ENCODE data around the gene AMIGO3.

Gene AMIGO3

GRCh38 chr3:49717959-49718857, 1.3 kb downstream of the AMIGO3 start:
- ChIA-PET POLR2A (interaction anchor here (0.7 kb wide), 1 partner anchor 134 kb away, joined by 4 read pairs; no protein-coding TSS in a partner anchor), CTCF (interaction anchor here (0.8 to 6.4 kb wide), 8 partner anchors 12 to 178 kb away, joined by 3 to 37 read pairs (median 3); partner anchors contain the start of genes MST1 and RNF123)
- no peak for DNase-seq (ENCODE audit: extremely low spot score)
- no peak for TF ChIP-seq CTCF (IDR thresholded peaks at IDR 0.05; ENCODE audit: control extremely low read depth, extremely low read depth, low read depth, missing control alignments)

GRCh38 chr3:49717211-49717958, 2.1 kb downstream of the AMIGO3 start:
- ChIA-PET POLR2A (interaction anchor here (0.7 kb wide), 1 partner anchor 135 kb away, joined by 4 read pairs; no protein-coding TSS in a partner anchor), CTCF (interaction anchor here (2.1 to 6.4 kb wide), 2 partner anchors 11 to 15 kb away, joined by 7 to 37 read pairs; no protein-coding TSS in a partner anchor)
- no peak for TF ChIP-seq CTCF (IDR thresholded peaks at IDR 0.05; ENCODE audit: control extremely low read depth, extremely low read depth, low read depth, missing control alignments)
- no peak for DNase-seq (ENCODE audit: extremely low spot score)

- CTCF ChIA-PET = interaction anchor here (6.4 kb wide), 1 partner anchor 14 kb away, joined by 37 read pairs; no protein-coding TSS in a partner anchor
- no peak for TF ChIP-seq CTCF (IDR thresholded peaks at IDR 0.05; ENCODE audit: control extremely low read depth, extremely low read depth, low read depth, missing control alignments)
- no peak for DNase-seq (ENCODE audit: extremely low spot score)
- POLR2A ChIA-PET = no interaction called here
These were observed 2.7 kb downstream of the AMIGO3 start for GRCh38 chr3:49716691-49717210.

- POLR2A ChIA-PET = no interaction called here
- CTCF ChIA-PET = interaction anchor here (6.4 kb wide), 1 partner anchor 14 kb away, joined by 37 read pairs; no protein-coding TSS in a partner anchor
- TF ChIP-seq CTCF (IDR thresholded peaks at IDR 0.05; ENCODE audit: control extremely low read depth, extremely low read depth, low read depth, missing control alignments) = no peak
- no peak for DNase-seq (ENCODE audit: extremely low spot score)
These were observed 3.3 kb downstream of the AMIGO3 start for GRCh38 chr3:49716169-49716568.

GRCh38 chr3:49715611-49716121, 3.8 kb downstream of the AMIGO3 start:
- POLR2A ChIA-PET = interaction anchor here (0.6 kb wide), 1 partner anchor 23 kb away, joined by 3 read pairs; no protein-coding TSS in a partner anchor
- CTCF ChIA-PET = interaction anchor here (0.8 to 6.4 kb wide), 2 partner anchors 9 to 13 kb away, joined by 3 to 37 read pairs; no protein-coding TSS in a partner anchor
- TF ChIP-seq CTCF (IDR thresholded peaks at IDR 0.05; ENCODE audit: control extremely low read depth, extremely low read depth, low read depth, missing control alignments) = no peak
- no peak for DNase-seq (ENCODE audit: extremely low spot score)
